Measurements from ENCODE around the gene RALGDS.

- TF ChIP-seq, protein P1, sequence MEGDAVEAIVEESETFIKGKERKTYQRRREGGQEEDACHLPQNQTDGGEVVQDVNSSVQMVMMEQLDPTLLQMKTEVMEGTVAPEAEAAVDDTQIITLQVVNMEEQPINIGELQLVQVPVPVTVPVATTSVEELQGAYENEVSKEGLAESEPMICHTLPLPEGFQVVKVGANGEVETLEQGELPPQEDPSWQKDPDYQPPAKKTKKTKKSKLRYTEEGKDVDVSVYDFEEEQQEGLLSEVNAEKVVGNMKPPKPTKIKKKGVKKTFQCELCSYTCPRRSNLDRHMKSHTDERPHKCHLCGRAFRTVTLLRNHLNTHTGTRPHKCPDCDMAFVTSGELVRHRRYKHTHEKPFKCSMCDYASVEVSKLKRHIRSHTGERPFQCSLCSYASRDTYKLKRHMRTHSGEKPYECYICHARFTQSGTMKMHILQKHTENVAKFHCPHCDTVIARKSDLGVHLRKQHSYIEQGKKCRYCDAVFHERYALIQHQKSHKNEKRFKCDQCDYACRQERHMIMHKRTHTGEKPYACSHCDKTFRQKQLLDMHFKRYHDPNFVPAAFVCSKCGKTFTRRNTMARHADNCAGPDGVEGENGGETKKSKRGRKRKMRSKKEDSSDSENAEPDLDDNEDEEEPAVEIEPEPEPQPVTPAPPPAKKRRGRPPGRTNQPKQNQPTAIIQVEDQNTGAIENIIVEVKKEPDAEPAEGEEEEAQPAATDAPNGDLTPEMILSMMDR (IDR thresholded peaks at IDR 0.05 in 4 of 5, conservative IDR thresholded peaks at IDR 0.05 in 1 of 5) = no peak
- TF ChIP-seq POLR2A (IDR thresholded peaks at IDR 0.05) = no peak
Observed at GRCh38 chr9:133168432-133168831, 47.4 kb upstream of the RALGDS start.

Data from gastrocnemius medialis (tissue), 4 donors.